ENCODE results near the gene FBXO40.

FBXO40 gene

GRCh38 chr3:121662742-121663141 lies 69.6 kb downstream of the FBXO40 start:
- no peak for DNase-seq (ENCODE audit: low read depth)

GRCh38 chr3:121663171-121663847 lies 70.1 kb downstream of the FBXO40 start:
- no peak for DNase-seq (ENCODE audit: low read depth)

GRCh38 chr3:121665488-121665887 lies 72.3 kb downstream of the FBXO40 start:
- no peak for DNase-seq (ENCODE audit: low read depth)

- DNase-seq (ENCODE audit: low read depth), result no peak
Observed at GRCh38 chr3:121667333-121667732, 74.2 kb downstream of the FBXO40 start.

GRCh38 chr3:121670676-121671075 lies 77.5 kb downstream of the FBXO40 start:
- DNase-seq (ENCODE audit: low read depth), result no peak

- DNase-seq (ENCODE audit: low read depth), result no peak
Observed at GRCh38 chr3:121677141-121677540, 84.0 kb downstream of the FBXO40 start.
